ENCODE measurements around the gene MRPS31.

GRCh38 chr13:40794414-40795368 lies 23.7 kb upstream of the MRPS31 start:
- TF ChIP-seq CTCF (conservative IDR thresholded peaks at IDR 0.05): no peak
- no peak for TF ChIP-seq ZFX (IDR thresholded peaks at IDR 0.05)

Data from C4-2B (cell line).